Small intestine (tissue), 7 donors: ENCODE measurements around the gene SPEN. TPM values are rescaled to one million over a fixed set of nuclear protein-coding genes. Genes with fewer than 3 reads are reported as not detected.

Experiments used
- DNase-seq, 2 donors: peaks; one replicate each; pipeline versions ENCODE4 v3.0.0 to v3.0.0-alpha.2; 2013
- FAIRE-seq: peaks from 2 replicates; lab custom pipeline; 2012; peaks lifted over from hg19 to GRCh38; lab: Jason Lieb, UNC
- H3K27ac ChIP-seq, 3 donors: one replicate each; pipeline ENCODE4 v1.5.1; 2013; ENCODE audit warnings: low read length in 2 of 3, mild to moderate bottlenecking in 2 of 3, control low read depth in 1 of 3, inconsistent platforms in 1 of 3, low read depth in 1 of 3, moderate library complexity in 1 of 3
- H3K27me3 ChIP-seq, 3 donors: one replicate each; pipeline ENCODE4 v1.6.1; 2013; ENCODE audit warnings: low read length in 3 of 3, inconsistent platforms in 1 of 3; ENCODE audit not compliant: control insufficient read depth in 3 of 3, insufficient read depth in 3 of 3
- H3K36me3 ChIP-seq, 3 donors: one replicate each; pipeline ENCODE4 v1.6.1; 2013; ENCODE audit warnings: low read length in 3 of 3, inconsistent platforms in 1 of 3, low read depth in 1 of 3, mild to moderate bottlenecking in 1 of 3, moderate library complexity in 1 of 3; ENCODE audit not compliant: control insufficient read depth in 3 of 3, insufficient read depth in 2 of 3
- H3K4me1 ChIP-seq, 3 donors: one replicate each; pipeline ENCODE4 v1.6.1; 2013; ENCODE audit warnings: low read length in 2 of 3, inconsistent platforms in 1 of 3, low read depth in 1 of 3, mild to moderate bottlenecking in 1 of 3, moderate library complexity in 1 of 3; ENCODE audit not compliant: control insufficient read depth in 3 of 3, insufficient read depth in 2 of 3
- H3K4me3 ChIP-seq, 3 donors: one replicate each; pipeline ENCODE4 v1.5.1; 2013; ENCODE audit warnings: low read length in 3 of 3, control low read depth in 1 of 3, inconsistent platforms in 1 of 3, low read depth in 1 of 3, mild to moderate bottlenecking in 1 of 3, moderate library complexity in 1 of 3
- H3K9me3 ChIP-seq, 2 donors: one replicate each; pipeline ENCODE4 v1.6.1; 2013; ENCODE audit warnings: low read depth in 1 of 2, low read length in 1 of 2; ENCODE audit not compliant: control insufficient read depth in 2 of 2, insufficient read depth in 1 of 2
- WGBS, 3 donors: extraction: QIAGEN DNeasy Blood & Tissue Kit; methylation state at CpG; one replicate each; pipeline ENCODE4 v1.1.7; 2013; 5-methylcytosine and 5-hydroxymethylcytosine counted together
- polyA plus RNA-seq, 4 donors: library from polyadenylated mRNA; stranded (reverse) in 3 of 4; unstranded in 1 of 4; fragments of 200-250 nt in 3 of 4; fragments of 120-200 nt in 1 of 4; gene quantifications; one replicate each; pipeline versions ENCODE4 v1.2.1 to v1.2.3, GENCODE V29; 2013
- donor health status: healthy with polysubstance abuse.
- donor health status: control.
- donor health status: control.
- donor health status: Bipolar disorder and iron deficiency.
- donor health status: healthy.

The SPEN gene
- polyA plus RNA-seq, 4 donors = 12.2 to 48.8 (median 15.9) TPM

GRCh38 chr1:15981679-15982078 is 134.2 kb downstream of the SPEN start:
- FAIRE-seq (no peak), DNase-seq (no peak)
- Histone ChIP-seq H3K36me3 (no peaks in the 10 kb centered on the region), H3K4me3 (no peak overlapping the region), H3K4me1 (no peaks in the 10 kb centered on the region), H3K27ac (no peak overlapping the region), H3K9me3 (peaks cover 0 to 10% of the 10 kb centered on the region in 2 donors), H3K27me3 (no peaks in the 10 kb centered on the region)
- 80 to 89% (median 85%) methylated on average over 3 of the region's 3 CpGs for WGBS, 3 donors

- WGBS, 3 donors = 27 to 42% (median 35%) methylated on average over 1 of the region's 1 CpG
- no peak for FAIRE-seq
- H3K4me1 ChIP-seq = no peaks in the 10 kb centered on the region
- no peak for DNase-seq
- no peaks in the 10 kb centered on the region for H3K36me3 ChIP-seq
- no peak overlapping the region for H3K27ac ChIP-seq
- H3K9me3 ChIP-seq = peaks cover 0 to 10% of the 10 kb centered on the region in 2 donors
- no peaks in the 10 kb centered on the region for H3K27me3 ChIP-seq
- H3K4me3 ChIP-seq = no peak overlapping the region
These were observed 135.8 kb downstream of the SPEN start for GRCh38 chr1:15983275-15983674.

- H3K36me3 ChIP-seq = no peaks in the 10 kb centered on the region
- peaks cover 0 to 10% of the 10 kb centered on the region in 2 donors for H3K9me3 ChIP-seq
- FAIRE-seq = no peak
- WGBS, 3 donors = 41 to 51% (median 41%) methylated on average over 5 of the region's 5 CpGs
- H3K4me1 ChIP-seq = no peaks in the 10 kb centered on the region
- no peak overlapping the region for H3K4me3 ChIP-seq
- DNase-seq = no peak
- no peaks in the 10 kb centered on the region for H3K27me3 ChIP-seq
- no peak overlapping the region for H3K27ac ChIP-seq
These were observed 138.2 kb downstream of the SPEN start for GRCh38 chr1:15985611-15986297.

GRCh38 chr1:15988856-15989736 is 141.6 kb downstream of the SPEN start:
- H3K36me3 ChIP-seq = no peaks in the 10 kb centered on the region
- no peaks in the 10 kb centered on the region for H3K4me1 ChIP-seq
- DNase-seq (no peak), FAIRE-seq (no peak)
- H3K27ac ChIP-seq = no peak overlapping the region
- WGBS, 3 donors = 82 to 83% (median 82%) methylated on average over 11 to 13 of the region's 13 CpGs
- no peaks in the 10 kb centered on the region for H3K9me3 ChIP-seq
- no peaks in the 10 kb centered on the region for H3K27me3 ChIP-seq
- H3K4me3 ChIP-seq = no peak overlapping the region

- H3K27me3 ChIP-seq = no peaks in the 10 kb centered on the region
- no peaks in the 10 kb centered on the region for H3K9me3 ChIP-seq
- DNase-seq (no peak), FAIRE-seq (no peak)
- no peaks in the 10 kb centered on the region for H3K4me1 ChIP-seq
- no peak overlapping the region for H3K4me3 ChIP-seq
- H3K36me3 ChIP-seq = no peaks in the 10 kb centered on the region
- WGBS, 3 donors = 48 to 74% (median 58%) methylated on average over 9 of the region's 9 CpGs
- H3K27ac ChIP-seq = no peak overlapping the region
These were observed 142.3 kb downstream of the SPEN start for GRCh38 chr1:15989776-15990175.

Other genes with a start within 250 kb of the SPEN start
- gene DDI2, start 230.2 kb upstream of the SPEN start, polyA plus RNA-seq = 10 to 100 TPM in 2 of 4 donors, 1 to 10 TPM in 2; 4.3 to 34.7 (median 9.7) TPM
- 10 to 100 TPM; 18.6 to 29.0 (median 23.8) TPM for gene PLEKHM2, start 163.4 kb upstream of the SPEN start, polyA plus RNA-seq
- 10 to 100 TPM in 3 of 4 donors, 1 to 10 TPM in 1; 3.2 to 51.2 (median 24.8) TPM for gene SLC25A34, start 111.4 kb upstream of the SPEN start, polyA plus RNA-seq
- 10 to 100 TPM; 25.3 to 61.3 (median 36.5) TPM for gene TMEM82, start 105.2 kb upstream of the SPEN start, polyA plus RNA-seq
- 100 to 1,000 TPM in 3 of 4 donors, 10 to 100 TPM in 1; 76.2 to 371 (median 159) TPM for gene FBLIM1, start 88.9 kb upstream of the SPEN start, polyA plus RNA-seq
- gene UQCRHL, start 40.1 kb upstream of the SPEN start, polyA plus RNA-seq = 1 to 10 TPM; 2.7 to 4.7 (median 3.7) TPM
- 10 to 100 TPM; 18.7 to 89.2 (median 49.9) TPM for gene ZBTB17, start 128.4 kb downstream of the SPEN start, polyA plus RNA-seq
- not detected for gene SRARP, start 156.5 kb downstream of the SPEN start, polyA plus RNA-seq
- 10 to 100 TPM in 2 of 4 donors, 1 to 10 TPM in 2; 1.1 to 63.5 (median 14.1) TPM for gene HSPB7, start 170.3 kb downstream of the SPEN start, polyA plus RNA-seq
- under 1 TPM in 3 of 4 donors, not detected in 1; 0.06 to 0.22 (median 0.21) TPM for gene CLCNKA, start 174.3 kb downstream of the SPEN start, polyA plus RNA-seq
- gene CLCNKB, start 196.1 kb downstream of the SPEN start, polyA plus RNA-seq = under 1 TPM in 2 of 4 donors, not detected in 2; 0.04 to 0.19 TPM
- 1 to 10 TPM in 1 of 4 donors, under 1 TPM in 2, not detected in 1; 0.21 to 1.6 (median 0.45) TPM for gene FAM131C, start 225.9 kb downstream of the SPEN start, polyA plus RNA-seq